GM20000 (cell line): ENCODE data around the gene BAD.
A peak's percentile ranks its signal among the peaks of the same experiment; 100 is the strongest.

Source experiments
- DNase-seq: peaks from one replicate; pipeline ENCODE4 v3.0.0; 2012; ENCODE audit warnings: low spot score
- TF ChIP-seq, protein P1 (sequence below): IDR thresholded peaks from 2 replicates; pipeline ENCODE4 v1.5.1; 2012; ENCODE audit warnings: mild to moderate bottlenecking, control low read depth; ENCODE audit errors: extremely low read depth, missing control alignments

Gene BAD

DNA sequence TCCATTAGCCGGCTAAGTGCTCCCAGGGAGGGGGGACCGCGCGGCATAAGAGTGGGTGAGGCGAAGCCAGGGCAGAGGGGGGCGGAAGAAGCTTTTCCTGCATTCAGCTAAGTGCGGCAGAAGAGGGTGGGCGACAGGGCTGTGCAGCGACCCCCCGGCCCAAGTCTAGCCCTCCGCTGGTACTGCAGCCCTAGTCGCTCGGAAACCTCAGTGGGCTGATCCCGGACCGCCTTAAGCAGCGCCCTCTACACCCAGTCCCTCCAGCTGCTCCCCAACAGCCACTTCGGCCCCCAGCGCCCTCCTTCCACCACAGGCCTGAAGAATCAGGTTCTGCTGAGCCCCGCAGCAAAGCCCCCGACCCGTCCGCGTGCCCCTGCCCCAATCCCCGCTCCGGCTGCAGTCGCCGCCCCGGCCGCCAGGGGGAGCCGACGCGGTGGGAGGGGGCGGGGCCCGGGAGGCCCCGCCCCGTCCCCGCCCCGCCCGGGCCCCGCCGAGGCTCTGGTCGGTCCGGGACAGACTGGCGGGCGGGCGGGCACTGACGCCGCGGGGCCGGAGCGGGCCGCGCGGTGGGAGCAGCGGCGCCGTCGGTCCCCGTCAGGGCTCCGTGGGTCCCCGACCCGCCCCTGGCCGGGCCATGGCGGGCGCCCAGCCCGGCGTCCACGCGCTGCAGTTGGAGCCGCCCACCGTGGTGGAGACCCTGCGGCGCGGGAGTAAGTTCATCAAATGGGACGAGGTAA, 33.3 kb downstream of the BAD start, which contains the start of gene PLCB3:
Gene PLCB3, plus strand, starts transcription at position 515 of the 737 bp plus-strand sequence. Its CDS starts 120 bp downstream, at position 635.
- TF ChIP-seq, protein P1, sequence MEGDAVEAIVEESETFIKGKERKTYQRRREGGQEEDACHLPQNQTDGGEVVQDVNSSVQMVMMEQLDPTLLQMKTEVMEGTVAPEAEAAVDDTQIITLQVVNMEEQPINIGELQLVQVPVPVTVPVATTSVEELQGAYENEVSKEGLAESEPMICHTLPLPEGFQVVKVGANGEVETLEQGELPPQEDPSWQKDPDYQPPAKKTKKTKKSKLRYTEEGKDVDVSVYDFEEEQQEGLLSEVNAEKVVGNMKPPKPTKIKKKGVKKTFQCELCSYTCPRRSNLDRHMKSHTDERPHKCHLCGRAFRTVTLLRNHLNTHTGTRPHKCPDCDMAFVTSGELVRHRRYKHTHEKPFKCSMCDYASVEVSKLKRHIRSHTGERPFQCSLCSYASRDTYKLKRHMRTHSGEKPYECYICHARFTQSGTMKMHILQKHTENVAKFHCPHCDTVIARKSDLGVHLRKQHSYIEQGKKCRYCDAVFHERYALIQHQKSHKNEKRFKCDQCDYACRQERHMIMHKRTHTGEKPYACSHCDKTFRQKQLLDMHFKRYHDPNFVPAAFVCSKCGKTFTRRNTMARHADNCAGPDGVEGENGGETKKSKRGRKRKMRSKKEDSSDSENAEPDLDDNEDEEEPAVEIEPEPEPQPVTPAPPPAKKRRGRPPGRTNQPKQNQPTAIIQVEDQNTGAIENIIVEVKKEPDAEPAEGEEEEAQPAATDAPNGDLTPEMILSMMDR, result peak; percentile 75
- DNase-seq, result peak; percentile 97

DNA sequence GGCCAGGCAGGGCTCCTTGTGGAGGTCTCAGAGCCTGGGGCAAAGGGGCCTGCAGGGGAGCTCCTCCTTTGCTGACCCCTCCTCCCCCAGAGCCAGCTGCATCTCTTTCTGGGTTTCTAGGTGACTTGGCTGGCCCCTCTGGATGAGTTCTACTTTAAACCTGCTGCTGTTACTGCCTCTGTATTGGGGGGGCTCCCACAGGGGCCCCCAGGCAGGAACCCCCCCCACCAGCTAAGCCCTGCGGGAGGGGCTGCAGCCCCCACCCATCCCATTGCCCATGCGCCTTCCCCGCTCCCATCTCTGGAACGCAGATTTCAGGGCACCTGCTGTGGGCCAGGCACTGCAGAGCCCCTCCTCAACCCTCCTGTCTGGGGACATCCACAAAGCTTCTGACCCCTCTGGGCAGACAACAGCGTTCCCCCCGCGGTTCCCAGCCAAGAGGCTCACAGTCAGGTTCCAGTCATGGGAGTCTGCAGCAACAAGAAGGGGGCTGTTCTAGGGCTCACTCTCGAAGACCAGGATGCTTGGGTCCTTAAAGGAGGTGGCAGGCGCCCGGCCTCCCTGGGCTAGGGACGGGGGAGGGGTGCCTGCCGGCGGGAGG, 34.0 kb downstream of the BAD start:
- DNase-seq, result no peak
- TF ChIP-seq, protein P1, result no peak

DNA sequence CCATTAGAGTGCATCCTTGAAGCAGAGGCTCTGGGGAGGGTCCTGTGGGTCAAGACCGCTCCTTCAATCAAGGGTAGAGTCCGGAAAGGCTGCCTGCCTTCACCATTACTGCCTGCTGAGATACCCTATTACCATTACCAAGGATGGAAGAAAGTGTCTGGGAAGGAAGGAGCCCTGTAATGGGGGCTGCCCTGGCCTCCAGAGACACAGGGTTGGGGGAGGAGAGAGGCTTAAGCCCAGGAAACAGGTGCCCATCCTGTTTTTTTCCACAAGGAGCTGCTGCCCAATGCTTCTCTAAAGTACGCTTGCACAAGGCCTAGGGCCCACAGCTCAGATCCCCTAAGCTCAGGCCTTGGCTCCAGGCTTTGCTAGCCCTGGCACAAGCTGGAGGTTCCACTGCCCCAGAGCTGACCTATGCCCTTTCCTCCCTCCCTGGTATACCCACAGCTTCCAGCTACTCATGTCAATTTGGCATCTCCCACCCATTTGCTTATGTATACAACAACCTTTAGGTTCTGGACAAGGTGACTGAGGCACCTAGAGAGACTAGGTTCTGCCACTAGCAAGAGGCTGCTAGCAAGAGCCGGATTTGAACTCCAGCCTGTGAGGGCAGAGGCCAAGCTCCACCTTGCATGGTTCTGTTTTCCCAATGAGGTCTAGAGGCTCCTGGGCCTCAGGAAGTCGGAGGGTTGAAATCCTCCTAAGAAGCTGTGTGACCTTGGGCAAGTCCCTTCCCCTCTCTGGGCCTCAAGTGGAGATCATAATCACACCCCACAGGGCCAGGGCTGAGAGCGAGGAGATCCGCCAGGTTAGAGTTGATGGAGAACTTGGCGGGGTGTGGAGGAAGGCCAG, 34.7 kb downstream of the BAD start:
- DNase-seq, result no peak

DNA sequence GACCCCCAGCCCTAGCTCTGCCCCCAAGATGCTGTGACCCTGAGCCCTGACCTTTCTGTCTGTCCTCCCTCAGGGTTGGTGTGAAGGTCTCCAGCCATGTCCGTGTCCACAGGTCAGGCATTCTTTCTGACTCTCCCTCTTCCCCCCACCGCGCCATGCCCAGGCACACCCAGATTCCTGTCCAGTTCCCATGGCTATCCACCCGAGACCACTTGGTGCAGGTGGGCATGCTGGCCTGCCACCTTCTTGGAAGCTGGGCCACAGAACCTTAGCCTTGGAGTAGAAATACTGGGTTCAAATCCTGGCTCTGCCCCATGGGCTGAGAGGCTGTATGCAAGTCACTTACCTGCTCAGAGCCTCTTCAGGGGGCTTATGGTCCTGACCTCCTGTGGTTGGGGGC, 35.4 kb downstream of the BAD start:
- TF ChIP-seq, protein P1, result no peak
- no peak for DNase-seq

More for the DNA sequence above, 34.7 kb downstream of the BAD start:
- TF ChIP-seq, protein P1, result no peak

DNA sequence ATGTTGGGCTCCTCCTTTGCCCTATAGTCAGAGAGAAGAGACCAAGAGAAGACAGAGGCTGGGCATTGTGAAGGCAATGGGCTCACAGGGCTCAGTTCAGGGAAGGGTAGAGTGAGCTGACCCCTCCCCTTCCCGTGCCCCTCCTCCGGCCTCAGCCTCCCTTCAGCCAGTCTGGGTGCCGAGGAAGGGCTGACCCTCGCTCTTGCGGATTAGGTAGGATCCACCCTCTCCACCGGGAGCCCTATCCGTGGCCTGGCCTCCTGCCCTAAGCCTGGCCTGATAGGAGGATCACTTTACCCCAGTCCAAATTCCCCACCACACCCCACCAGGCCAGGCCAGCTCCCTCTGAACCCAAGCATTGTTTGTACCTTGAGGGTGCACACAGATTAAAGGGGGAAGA, 35.9 kb downstream of the BAD start:
- TF ChIP-seq, protein P1, result no peak
- no peak for DNase-seq

DNA sequence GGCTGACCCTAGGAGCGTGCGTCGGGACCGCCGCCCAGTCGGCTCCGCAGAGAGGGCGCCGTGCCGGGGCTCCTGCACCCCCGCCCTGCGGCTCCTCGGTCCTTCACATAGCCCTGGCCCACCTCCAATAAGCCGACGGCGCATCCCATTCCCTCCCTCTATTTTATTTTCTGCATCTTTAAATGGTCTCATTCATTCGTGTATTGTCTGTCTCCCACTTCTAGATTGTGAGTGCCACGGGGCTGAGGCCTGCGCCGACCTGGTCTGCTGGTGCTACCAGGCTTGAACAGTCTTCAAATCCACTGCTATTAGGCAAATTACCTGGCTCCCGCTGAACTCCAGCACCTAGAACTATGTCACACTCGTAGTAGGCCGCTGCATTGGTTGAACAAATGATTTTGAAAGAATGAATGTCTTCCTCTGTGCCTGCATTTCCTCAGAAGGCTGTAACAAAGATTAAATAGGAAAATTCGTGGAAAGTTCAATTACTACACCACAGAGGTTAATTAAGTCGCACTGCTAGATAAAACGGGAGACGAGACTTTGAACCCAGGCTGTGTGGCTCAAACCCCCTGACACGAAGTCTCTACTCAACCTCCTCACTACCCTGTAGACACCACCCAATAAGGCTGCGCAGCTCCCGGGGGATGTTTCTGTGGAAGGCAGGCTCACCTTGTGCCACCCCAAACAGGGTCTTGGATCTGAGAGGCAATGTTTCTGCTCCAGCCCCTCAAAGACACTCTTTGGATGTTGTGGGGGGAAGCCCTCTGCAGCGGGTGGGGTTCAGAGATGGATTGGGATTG, 36.5 kb downstream of the BAD start:
- no peak for DNase-seq
- TF ChIP-seq, protein P1, result no peak
